Ramos (cell line): ENCODE data around the gene DUSP22.

ENCODE experiments used
- in situ Hi-C: fragments of 300-500 bp; cut with MboI; formaldehyde crosslinking; loops from one replicate; pipeline ENCODE4 v1.14.3; 2022; ENCODE audit warnings: low sequenced_read_pairs; ENCODE audit not compliant: unreplicated experiment

The DUSP22 gene

GRCh38 chr6:387293-387741, 95.0 kb downstream of the DUSP22 start:
- in situ Hi-C loops, result no loop called here

- in situ Hi-C loops, result no loop called here
These were observed 96.1 kb downstream of the DUSP22 start for GRCh38 chr6:388202-388903.

- in situ Hi-C loops, result no loop called here
These were observed 96.9 kb downstream of the DUSP22 start for GRCh38 chr6:389143-389542.

- in situ Hi-C loops, result no loop called here
These were observed 97.3 kb downstream of the DUSP22 start for GRCh38 chr6:389622-390021.

GRCh38 chr6:390914-391558, 98.7 kb downstream of the DUSP22 start:
- in situ Hi-C loops, result no loop called here

GRCh38 chr6:391559-392440, 99.5 kb downstream of the DUSP22 start, which contains the start of gene IRF4:
TSS of gene IRF4 (plus strand) at chr6:391752. CDS start at chr6:393153, 1,401 bp downstream.
- in situ Hi-C loops, result no loop called here

DNA sequence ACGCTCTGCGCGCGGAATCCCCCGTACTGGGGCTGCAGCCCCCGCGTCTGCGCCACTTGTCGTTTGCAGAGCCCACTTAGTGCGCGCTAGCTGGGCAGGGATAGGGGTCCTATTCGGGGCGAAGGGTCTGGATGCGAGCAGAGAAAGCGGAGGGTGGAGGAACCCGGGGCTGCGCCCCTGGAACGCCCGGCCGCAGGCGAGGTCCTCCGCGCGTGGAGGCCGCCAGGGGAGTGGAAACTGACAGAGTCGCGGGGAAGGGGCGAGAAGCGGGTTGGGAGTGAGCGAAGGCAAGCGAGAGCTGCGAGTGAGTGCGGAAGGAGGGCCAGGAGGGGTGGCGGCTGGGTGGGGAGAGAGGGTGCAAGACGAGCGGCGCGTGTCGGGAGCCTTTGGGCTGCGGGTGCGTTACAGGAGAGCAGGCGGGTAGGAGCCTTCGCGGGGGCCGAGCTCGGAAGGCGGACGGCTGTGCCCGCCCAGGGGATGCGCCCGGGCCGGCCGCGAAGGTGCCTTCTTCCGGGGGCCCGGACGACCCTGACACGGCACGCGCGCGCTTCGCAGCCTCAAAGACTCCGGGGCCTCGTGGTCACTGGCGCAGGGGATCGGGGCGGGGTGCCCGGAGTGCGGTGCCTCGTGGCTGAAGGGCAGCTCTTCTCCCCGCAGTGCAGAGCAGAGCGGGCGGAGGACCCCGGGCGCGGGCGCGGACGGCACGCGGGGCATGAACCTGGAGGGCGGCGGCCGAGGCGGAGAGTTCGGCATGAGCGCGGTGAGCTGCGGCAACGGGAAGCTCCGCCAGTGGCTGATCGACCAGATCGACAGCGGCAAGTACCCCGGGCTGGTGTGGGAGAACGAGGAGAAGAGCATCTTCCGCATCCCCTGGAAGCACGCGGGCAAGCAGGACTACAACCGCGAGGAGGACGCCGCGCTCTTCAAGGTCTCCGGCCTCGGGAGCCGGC, 100.4 kb downstream of the DUSP22 start:
- in situ Hi-C loops, result no loop called here

- in situ Hi-C loops, result no loop called here
These were observed 101.3 kb downstream of the DUSP22 start for GRCh38 chr6:393391-394221.

- in situ Hi-C loops, result no loop called here
These were observed 102.5 kb downstream of the DUSP22 start for GRCh38 chr6:394641-395289.

- in situ Hi-C loops, result no loop called here
These were observed 103.3 kb downstream of the DUSP22 start for GRCh38 chr6:395432-396125.

- in situ Hi-C loops, result no loop called here
These were observed 103.8 kb downstream of the DUSP22 start for GRCh38 chr6:396126-396520.

DNA sequence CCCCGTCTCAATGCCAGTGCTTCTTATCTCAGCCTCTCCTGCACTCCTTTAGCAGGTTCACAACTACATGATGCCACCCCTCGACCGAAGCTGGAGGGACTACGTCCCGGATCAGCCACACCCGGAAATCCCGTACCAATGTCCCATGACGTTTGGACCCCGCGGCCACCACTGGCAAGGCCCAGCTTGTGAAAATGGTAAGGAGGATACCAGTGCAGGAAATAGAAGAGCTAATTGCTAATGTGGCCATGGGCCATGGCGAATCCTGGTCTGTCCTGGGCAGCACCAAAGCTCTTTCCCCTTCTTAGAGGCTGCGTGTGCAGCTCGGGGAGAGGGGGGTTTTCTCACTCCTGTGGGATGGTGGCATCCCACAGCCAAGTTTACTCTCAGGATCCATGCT, 104.8 kb downstream of the DUSP22 start:
- in situ Hi-C loops, result no loop called here

DNA sequence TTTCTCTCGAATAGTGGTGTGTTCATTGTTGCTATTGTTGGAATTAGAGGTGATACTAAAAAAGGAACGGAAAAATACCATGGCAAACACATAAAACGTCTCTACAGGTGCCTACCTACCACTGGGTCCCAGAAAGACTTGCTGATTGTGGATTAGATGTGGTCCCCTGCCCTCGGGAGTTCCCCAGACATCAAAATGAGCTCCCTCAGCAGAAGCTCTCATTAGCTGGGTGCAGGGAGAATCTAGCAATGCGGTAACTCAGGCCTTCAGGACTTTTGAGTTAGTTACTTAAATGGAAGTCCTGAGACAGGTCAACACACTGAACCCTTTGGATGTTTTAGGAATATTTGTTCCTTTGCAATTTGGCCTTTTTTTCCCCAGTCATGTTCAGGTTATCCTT, 105.3 kb downstream of the DUSP22 start:
- in situ Hi-C loops, result no loop called here

DNA sequence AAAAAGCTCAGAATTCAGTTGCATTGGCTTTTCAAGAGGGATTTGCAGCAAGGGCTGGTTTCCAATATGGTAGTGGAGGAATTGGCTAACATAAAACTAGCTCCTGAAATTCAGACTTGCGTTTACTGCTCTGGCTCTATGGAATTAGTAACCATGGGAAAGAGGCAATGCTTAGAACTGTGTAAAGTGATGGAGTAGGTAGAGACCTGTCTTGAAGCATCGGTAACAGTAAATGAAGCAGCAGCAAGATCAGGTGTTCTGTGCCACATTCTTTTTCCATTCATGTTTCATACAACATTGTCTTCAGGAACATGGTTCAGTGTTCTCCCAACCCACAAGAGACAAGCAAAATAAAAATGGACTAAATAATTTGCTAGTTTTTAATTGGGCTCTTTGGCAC, 105.8 kb downstream of the DUSP22 start:
- in situ Hi-C loops, result no loop called here

GRCh38 chr6:398558-399078, 106.3 kb downstream of the DUSP22 start:
- in situ Hi-C loops, result no loop called here

- in situ Hi-C loops, result no loop called here
These were observed 107.7 kb downstream of the DUSP22 start for GRCh38 chr6:399785-400534.

- in situ Hi-C loops, result no loop called here
These were observed 108.5 kb downstream of the DUSP22 start for GRCh38 chr6:400815-401214.
